ENCODE data around the gene DIS3L2. TPM values are rescaled to one million over a fixed set of nuclear protein-coding genes. Genes with fewer than 3 reads are reported as not detected.

Gene DIS3L2
- total RNA-seq, 4 donors from 2014 or later = 40.6 to 105 (median 43.9) TPM

- Histone ChIP-seq H3K27me3 (no peaks in the 10 kb centered on the region), H3K4me1 (peaks cover 11% of the 10 kb centered on the region), H3K4me3 (no peak overlapping the region), H3K9me3 (no peaks in the 10 kb centered on the region), H3K27ac (no peak overlapping the region), H3K36me3 (no peaks in the 10 kb centered on the region)
- no peak for DNase-seq (ENCODE audit: low spot score in 2 of 2)
- TF ChIP-seq EP300 (IDR thresholded peaks at IDR 0.05) (no peak), POLR2A (IDR thresholded peaks at IDR 0.05) (no peak), CTCF (IDR thresholded peaks at IDR 0.05) (no peak), POLR2AphosphoS5 (IDR thresholded peaks at IDR 0.05) (no peak)
- 81% methylated on average over 3 of the region's 3 CpGs for WGBS
Observed at GRCh38 chr2:232076736-232077135, 115.2 kb downstream of the DIS3L2 start.

- H3K9me3 ChIP-seq = no peaks in the 10 kb centered on the region
- peaks cover 5% of the 10 kb centered on the region for H3K4me1 ChIP-seq
- no peak overlapping the region for H3K27ac ChIP-seq
- no peaks in the 10 kb centered on the region for H3K27me3 ChIP-seq
- H3K36me3 ChIP-seq = peaks cover 7% of the 10 kb centered on the region
- no peak for TF ChIP-seq POLR2A (IDR thresholded peaks at IDR 0.05)
- no peak for TF ChIP-seq POLR2AphosphoS5 (IDR thresholded peaks at IDR 0.05)
- TF ChIP-seq EP300 (IDR thresholded peaks at IDR 0.05) = no peak
- TF ChIP-seq CTCF (IDR thresholded peaks at IDR 0.05) = no peak
- no peak for DNase-seq (ENCODE audit: low spot score in 2 of 2)
- no peak overlapping the region for H3K4me3 ChIP-seq
- WGBS = 65% methylated on average over 5 of the region's 5 CpGs
Observed at GRCh38 chr2:232085164-232085563, 123.7 kb downstream of the DIS3L2 start.

GRCh38 chr2:232085826-232086425 lies 124.4 kb downstream of the DIS3L2 start:
- H3K4me3 ChIP-seq = no peak overlapping the region
- no peak overlapping the region for H3K27ac ChIP-seq
- H3K36me3 ChIP-seq = peaks cover 7% of the 10 kb centered on the region
- no peak for DNase-seq (ENCODE audit: low spot score in 2 of 2)
- peaks cover 5% of the 10 kb centered on the region for H3K4me1 ChIP-seq
- 95% methylated on average over 16 of the region's 16 CpGs for WGBS
- TF ChIP-seq POLR2AphosphoS5 (IDR thresholded peaks at IDR 0.05) (no peak), CTCF (IDR thresholded peaks at IDR 0.05) (no peak), EP300 (IDR thresholded peaks at IDR 0.05) (no peak), POLR2A (IDR thresholded peaks at IDR 0.05) (no peak)
- H3K9me3 ChIP-seq = no peaks in the 10 kb centered on the region
- no peaks in the 10 kb centered on the region for H3K27me3 ChIP-seq

- Histone ChIP-seq H3K4me3 (no peak overlapping the region), H3K27ac (no peak overlapping the region), H3K4me1 (peaks cover 5% of the 10 kb centered on the region), H3K9me3 (no peaks in the 10 kb centered on the region), H3K27me3 (no peaks in the 10 kb centered on the region), H3K36me3 (peaks cover 7% of the 10 kb centered on the region)
- DNase-seq (ENCODE audit: low spot score in 2 of 2) = no peak
- no peak for TF ChIP-seq POLR2AphosphoS5 (IDR thresholded peaks at IDR 0.05)
- no peak for TF ChIP-seq EP300 (IDR thresholded peaks at IDR 0.05)
- no peak for TF ChIP-seq CTCF (IDR thresholded peaks at IDR 0.05)
- TF ChIP-seq POLR2A (IDR thresholded peaks at IDR 0.05) = no peak
- WGBS = 71% methylated on average over 5 of the region's 5 CpGs
Observed at GRCh38 chr2:232088771-232089170, 127.3 kb downstream of the DIS3L2 start.

GRCh38 chr2:232094201-232094600 lies 132.7 kb downstream of the DIS3L2 start:
- 93% methylated on average over 3 of the region's 3 CpGs for WGBS
- TF ChIP-seq EP300 (IDR thresholded peaks at IDR 0.05) (no peak), CTCF (IDR thresholded peaks at IDR 0.05) (no peak), POLR2AphosphoS5 (IDR thresholded peaks at IDR 0.05) (no peak)
- no peak overlapping the region for H3K4me3 ChIP-seq
- no peaks in the 10 kb centered on the region for H3K27me3 ChIP-seq
- H3K9me3 ChIP-seq = peaks cover 8% of the 10 kb centered on the region
- H3K27ac ChIP-seq = no peak overlapping the region
- no peaks in the 10 kb centered on the region for H3K4me1 ChIP-seq
- H3K36me3 ChIP-seq = peaks cover 20% of the 10 kb centered on the region
- no peak for DNase-seq (ENCODE audit: low spot score in 2 of 2)
